Measurements from ENCODE around the gene PLB1.

DNA sequence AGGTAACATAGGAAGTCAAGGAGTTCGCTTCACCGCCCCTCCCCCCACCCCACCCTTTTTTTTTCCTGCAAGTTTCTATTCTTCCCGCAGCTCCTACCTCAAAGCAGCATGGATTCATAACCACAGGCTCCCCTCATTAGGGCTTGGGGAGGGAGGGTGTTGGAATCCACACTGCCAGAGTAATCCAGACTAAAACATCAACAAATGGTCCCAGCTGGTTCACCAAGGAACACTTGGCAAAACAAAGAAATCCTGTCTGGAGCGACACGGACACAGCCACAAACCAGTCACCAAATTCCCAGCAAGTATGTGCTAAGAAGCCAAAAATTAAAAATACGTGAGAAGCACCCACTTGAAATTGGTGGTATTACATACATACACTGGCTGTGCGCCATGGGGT, 148.9 kb downstream of the PLB1 start:
- TF ChIP-seq POLR2AphosphoS5 (IDR thresholded peaks at IDR 0.05; ENCODE audit: borderline replicate concordance, low read depth, low read length), result no peak
- TF ChIP-seq EZH2 (IDR thresholded peaks at IDR 0.05), result no peak
- TF ChIP-seq FOXP2 (optimal IDR thresholded peaks at IDR 0.05; ENCODE audit: control extremely low read depth, extremely low read length, insufficient read depth), result no peak
